HUES48 (cell line): ENCODE data around the gene DTX1.

Experiments
- H3K27ac ChIP-seq: one replicate; pipeline ENCODE4 v1.7.0; 2013; ENCODE audit warnings: low read depth, low read length, inconsistent platforms
- H3K27me3 ChIP-seq: 2 replicates; pipeline ENCODE4 v1.6.1; 2013; ENCODE audit warnings: mild to moderate bottlenecking, low read length; ENCODE audit not compliant: control insufficient read depth, insufficient read depth
- H3K36me3 ChIP-seq: 2 replicates; pipeline ENCODE4 v1.6.1; 2013; ENCODE audit warnings: low read length; ENCODE audit not compliant: control insufficient read depth, insufficient read depth
- H3K4me1 ChIP-seq: 2 replicates; pipeline ENCODE4 v1.6.1; 2013; ENCODE audit warnings: mild to moderate bottlenecking, low read length; ENCODE audit not compliant: control insufficient read depth, insufficient read depth
- H3K4me3 ChIP-seq: 2 replicates; pipeline ENCODE4 v1.5.1; 2013; ENCODE audit warnings: mild to moderate bottlenecking, low read depth, low read length
- H3K9ac ChIP-seq: 2 replicates; pipeline ENCODE4 v1.6.1; 2013; ENCODE audit warnings: mild to moderate bottlenecking, low read depth, low read length, moderate library complexity
- H3K9me3 ChIP-seq: 2 replicates; pipeline ENCODE4 v1.6.1; 2013; ENCODE audit warnings: low read length; ENCODE audit not compliant: control insufficient read depth, insufficient read depth

DTX1 gene

DNA sequence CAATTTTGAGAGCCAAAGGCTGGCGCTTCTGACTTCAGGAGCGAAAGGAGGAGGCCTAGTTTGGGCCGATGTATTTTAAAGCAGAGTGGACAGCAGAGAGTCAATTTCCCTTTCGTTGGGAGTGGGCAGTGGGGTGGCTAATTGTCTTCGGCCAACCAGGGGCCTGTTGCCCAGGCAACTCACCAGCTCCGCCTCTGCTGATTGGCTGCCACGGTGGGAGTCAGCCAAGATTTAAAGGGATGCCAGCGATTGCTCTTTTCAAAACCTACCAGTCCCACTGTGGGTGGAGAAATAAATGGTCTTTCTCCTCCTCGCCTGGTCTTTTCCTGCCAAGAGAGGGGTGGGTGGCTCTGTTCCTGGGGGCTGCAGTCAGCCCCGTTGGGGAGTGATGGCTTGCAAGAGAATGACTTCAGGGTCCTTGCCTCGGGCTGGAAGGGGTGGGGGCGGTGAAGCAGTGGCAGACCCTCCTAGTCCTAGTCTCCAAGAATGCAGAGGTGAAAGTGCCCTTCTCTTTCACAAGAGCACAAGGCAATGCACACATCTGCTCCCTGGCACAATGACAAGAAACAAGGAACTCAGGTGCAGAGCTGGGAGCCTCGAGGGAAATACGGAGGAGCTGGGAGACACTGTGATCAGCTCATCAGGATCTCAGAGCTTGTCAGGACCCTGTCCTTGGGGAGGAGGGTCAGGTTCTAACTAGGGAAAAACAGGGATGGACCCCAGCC, 41.3 kb downstream of the DTX1 start:
- H3K27ac ChIP-seq = no peak overlapping the region
- H3K9me3 ChIP-seq = no peaks in the 10 kb centered on the region

DNA sequence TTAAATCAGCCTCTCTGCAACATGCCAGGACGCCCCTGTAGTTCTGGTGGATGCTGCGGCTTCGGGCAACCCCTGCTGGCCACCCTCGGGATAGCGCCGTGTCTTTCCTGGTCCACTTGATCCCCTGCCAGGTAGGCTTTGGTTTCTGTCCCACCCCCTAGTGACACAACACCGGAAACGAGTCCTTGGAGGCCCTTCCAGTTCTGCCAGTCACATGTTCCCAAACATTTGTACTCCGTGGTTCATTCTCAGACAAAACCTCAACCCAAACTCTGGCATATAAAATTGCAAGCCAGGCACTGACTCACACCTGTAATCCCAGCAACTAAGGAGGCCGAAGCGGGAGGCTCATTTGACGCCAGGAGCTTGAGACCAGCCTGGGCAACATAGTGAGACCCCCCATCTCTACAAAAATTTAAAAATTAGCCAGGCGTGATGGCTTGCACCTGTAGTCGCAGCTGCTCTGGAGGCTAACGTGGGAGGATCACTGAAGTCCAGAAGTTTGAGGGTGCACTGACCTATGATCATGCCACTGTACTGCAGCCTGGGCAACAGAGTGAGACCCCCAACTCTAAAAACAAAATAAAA, 42.0 kb downstream of the DTX1 start:
- H3K9ac ChIP-seq = no peak overlapping the region
- no peak overlapping the region for H3K4me3 ChIP-seq
- peaks cover 9% of the 10 kb centered on the region; the same call in 1 of the 2 replicates for H3K4me1 ChIP-seq
- H3K27me3 ChIP-seq = no peaks in the 10 kb centered on the region
- no peaks in the 10 kb centered on the region for H3K9me3 ChIP-seq
- H3K36me3 ChIP-seq = no peaks in the 10 kb centered on the region
- no peak overlapping the region for H3K27ac ChIP-seq

More for the DNA sequence above, 41.3 kb downstream of the DTX1 start:
- H3K4me3 ChIP-seq = no peak overlapping the region
- H3K9ac ChIP-seq = no peak overlapping the region
- H3K36me3 ChIP-seq = no peaks in the 10 kb centered on the region
- H3K27me3 ChIP-seq = no peaks in the 10 kb centered on the region
- peaks cover 10% of the 10 kb centered on the region; the same call in 1 of the 2 replicates for H3K4me1 ChIP-seq

GRCh38 chr12:113099364-113099763, 42.8 kb downstream of the DTX1 start:
- H3K4me1 ChIP-seq = 0 out of 2 replicates have a peak, but pooled peaks cover 7% of the 10 kb centered on the region
- H3K27ac ChIP-seq = no peak overlapping the region
- H3K9me3 ChIP-seq = no peaks in the 10 kb centered on the region
- no peak overlapping the region for H3K4me3 ChIP-seq
- no peaks in the 10 kb centered on the region for H3K27me3 ChIP-seq
- H3K9ac ChIP-seq = no peak overlapping the region
- no peaks in the 10 kb centered on the region for H3K36me3 ChIP-seq

DNA sequence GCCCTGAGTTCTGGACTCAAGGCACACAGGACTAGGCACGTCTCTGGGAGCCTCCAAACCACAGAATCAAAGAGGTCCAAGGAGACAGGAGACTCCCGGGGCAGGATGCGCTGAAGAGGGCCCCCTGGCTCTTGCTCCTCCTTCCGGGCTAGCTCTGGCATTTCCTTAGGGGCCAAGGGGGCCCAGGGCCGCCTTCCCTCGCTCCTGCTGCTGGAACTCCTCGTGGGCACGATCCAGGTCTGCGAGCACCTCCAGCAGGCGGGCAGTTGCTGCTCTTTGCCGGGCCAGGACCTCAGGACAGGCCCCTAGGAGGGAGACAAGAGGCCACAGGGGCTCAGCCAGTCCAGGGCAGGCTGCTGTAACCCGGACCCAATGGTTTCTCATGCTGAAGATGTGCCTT, 43.2 kb downstream of the DTX1 start:
- no peaks in the 10 kb centered on the region for H3K36me3 ChIP-seq

DNA sequence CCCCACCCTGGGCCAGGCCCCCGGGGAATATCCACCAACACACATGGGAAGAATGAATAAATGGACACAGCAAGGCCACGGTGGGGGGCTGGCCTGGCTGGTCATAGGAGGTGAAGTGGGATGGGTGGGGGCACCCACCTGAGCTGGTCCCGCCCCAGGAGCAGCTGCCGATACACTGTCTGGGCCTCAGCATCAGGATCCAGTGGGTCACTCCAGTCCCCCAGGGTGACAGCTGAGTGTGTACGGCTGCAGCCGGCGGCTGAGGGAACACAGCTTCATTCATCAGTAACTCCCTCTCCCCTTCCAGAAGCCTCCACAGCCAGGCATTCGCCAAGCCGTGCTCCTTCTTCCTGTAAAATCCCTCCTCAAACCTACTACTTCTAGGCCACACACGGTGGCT, 45.2 kb downstream of the DTX1 start:
- no peak overlapping the region for H3K9ac ChIP-seq
- H3K36me3 ChIP-seq = no peaks in the 10 kb centered on the region
- no peaks in the 10 kb centered on the region for H3K9me3 ChIP-seq
- H3K4me1 ChIP-seq = 0 out of 2 replicates have a peak, but pooled peaks cover 7% of the 10 kb centered on the region
- no peak overlapping the region for H3K27ac ChIP-seq
- no peaks in the 10 kb centered on the region for H3K27me3 ChIP-seq
- no peak overlapping the region for H3K4me3 ChIP-seq

More for the DNA sequence above, 43.2 kb downstream of the DTX1 start:
- Histone ChIP-seq H3K4me3 (no peak overlapping the region), H3K9ac (no peak overlapping the region), H3K9me3 (no peaks in the 10 kb centered on the region), H3K4me1 (0 out of 2 replicates have a peak, but pooled peaks cover 7% of the 10 kb centered on the region), H3K27me3 (no peaks in the 10 kb centered on the region), H3K27ac (no peak overlapping the region)

DNA sequence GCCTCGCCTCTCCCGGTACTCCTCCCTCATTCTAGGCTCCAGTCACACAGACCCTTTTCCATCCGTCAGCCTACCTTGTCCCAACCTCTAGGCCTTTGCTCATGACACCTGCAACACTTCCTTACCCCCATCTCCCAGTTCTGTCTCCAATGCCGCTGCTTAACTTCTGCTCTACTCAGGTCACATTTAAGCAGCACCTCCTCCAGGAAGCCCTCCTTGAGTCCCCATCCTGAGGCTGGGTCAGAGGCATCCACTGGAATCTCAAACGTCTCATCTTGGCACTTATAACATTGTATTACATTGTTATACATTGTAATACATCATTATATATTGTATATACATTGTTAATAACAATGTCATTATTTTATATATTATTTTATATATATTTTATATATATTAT, 46.3 kb downstream of the DTX1 start:
- Histone ChIP-seq H3K4me1 (0 out of 2 replicates have a peak, but pooled peaks cover 4% of the 10 kb centered on the region), H3K4me3 (no peak overlapping the region), H3K36me3 (no peaks in the 10 kb centered on the region), H3K27me3 (no peaks in the 10 kb centered on the region), H3K9me3 (no peaks in the 10 kb centered on the region), H3K27ac (no peak overlapping the region), H3K9ac (no peak overlapping the region)

GRCh38 chr12:113103756-113104450, 47.4 kb downstream of the DTX1 start:
- H3K36me3 ChIP-seq = no peaks in the 10 kb centered on the region
- no peak overlapping the region for H3K27ac ChIP-seq
- no peaks in the 10 kb centered on the region for H3K27me3 ChIP-seq
- H3K9ac ChIP-seq = no peak overlapping the region; the same call in 1 of the 2 replicates
- H3K9me3 ChIP-seq = no peaks in the 10 kb centered on the region
- H3K4me3 ChIP-seq = peak overlapping the region; percentile 63
- H3K4me1 ChIP-seq = no peaks in the 10 kb centered on the region

GRCh38 chr12:113104953-113105510, 48.5 kb downstream of the DTX1 start:
- H3K27ac ChIP-seq = no peak overlapping the region

DNA sequence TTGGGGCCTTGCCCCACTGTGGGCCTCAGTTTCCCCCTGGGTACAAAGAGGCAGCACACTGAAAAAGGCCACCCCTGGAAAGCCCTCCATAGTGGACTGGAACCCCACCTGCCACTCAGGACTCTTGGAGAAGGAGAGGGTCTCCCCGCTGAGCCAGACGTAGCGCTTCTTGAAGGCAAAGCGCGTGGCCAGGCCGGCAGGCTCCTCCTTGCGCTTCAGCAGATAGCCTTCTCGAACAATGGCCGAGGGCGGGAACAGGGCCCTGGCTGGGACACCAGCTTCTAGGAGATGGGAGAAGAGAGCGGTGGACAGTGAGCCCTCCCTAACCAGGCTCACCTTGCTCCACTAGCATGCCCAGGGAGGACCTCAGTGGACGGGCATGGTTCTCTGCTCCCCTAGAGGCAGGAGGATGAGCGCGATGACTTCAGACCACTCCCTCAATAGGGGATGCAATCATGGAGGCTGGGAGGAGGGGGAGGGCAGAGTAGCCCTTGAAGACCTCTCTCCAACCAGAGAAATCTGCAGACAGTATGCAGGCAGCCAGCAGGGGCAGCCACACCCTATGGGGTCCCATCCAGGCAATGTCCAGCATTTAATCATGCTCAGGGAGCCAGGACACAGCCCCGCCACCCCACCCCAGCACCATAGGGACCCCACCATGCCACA, 49.2 kb downstream of the DTX1 start:
- no peaks in the 10 kb centered on the region for H3K4me1 ChIP-seq

More at GRCh38 chr12:113104953-113105510, 48.5 kb downstream of the DTX1 start:
- Histone ChIP-seq H3K27me3 (no peaks in the 10 kb centered on the region), H3K9ac (no peak overlapping the region), H3K4me3 (no peak overlapping the region), H3K9me3 (no peaks in the 10 kb centered on the region), H3K36me3 (no peaks in the 10 kb centered on the region), H3K4me1 (no peaks in the 10 kb centered on the region)

DNA sequence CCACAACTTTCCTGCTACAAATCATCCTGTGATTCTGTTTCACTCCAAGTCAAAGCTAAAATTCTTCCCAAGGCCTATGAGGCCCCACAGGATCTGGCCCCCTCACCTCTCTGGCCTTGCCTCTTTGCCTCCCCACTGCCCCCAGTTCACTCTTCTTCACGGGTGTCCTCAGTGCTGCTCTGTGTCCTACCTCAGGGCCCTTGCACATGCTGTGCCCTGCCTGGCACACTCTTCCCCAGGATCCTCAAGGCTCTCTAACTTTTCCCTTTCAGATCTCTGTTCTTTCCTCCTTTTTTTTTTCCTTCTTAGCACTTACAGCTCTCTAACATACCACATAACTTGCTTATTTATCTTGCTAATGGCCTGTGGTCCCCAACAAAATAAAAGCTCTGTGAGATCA, 49.8 kb downstream of the DTX1 start:
- no peaks in the 10 kb centered on the region for H3K27me3 ChIP-seq
- no peak overlapping the region for H3K9ac ChIP-seq
- no peaks in the 10 kb centered on the region for H3K4me1 ChIP-seq
- H3K36me3 ChIP-seq = no peaks in the 10 kb centered on the region
- H3K27ac ChIP-seq = no peak overlapping the region
- no peak overlapping the region for H3K4me3 ChIP-seq
- no peaks in the 10 kb centered on the region for H3K9me3 ChIP-seq

More for the DNA sequence above, 49.2 kb downstream of the DTX1 start:
- H3K27ac ChIP-seq = no peak overlapping the region
- no peaks in the 10 kb centered on the region for H3K36me3 ChIP-seq
- no peak overlapping the region for H3K9ac ChIP-seq
- no peak overlapping the region for H3K4me3 ChIP-seq
- H3K27me3 ChIP-seq = no peaks in the 10 kb centered on the region
- no peaks in the 10 kb centered on the region for H3K9me3 ChIP-seq
